ENCODE results near the gene PRUNE2.
A peak's percentile ranks its signal among the peaks of the same experiment; 100 is the strongest.

PRUNE2 gene

GRCh38 chr9:76571743-76572146 lies 334.2 kb downstream of the PRUNE2 start:
- DNase-seq (ENCODE audit: low read depth): no peak

- no peak for DNase-seq (ENCODE audit: low read depth)
These were observed 334.6 kb downstream of the PRUNE2 start for GRCh38 chr9:76571288-76571687.

GRCh38 chr9:76570826-76571225 lies 335.1 kb downstream of the PRUNE2 start:
- no peak for DNase-seq (ENCODE audit: low read depth)

DNA sequence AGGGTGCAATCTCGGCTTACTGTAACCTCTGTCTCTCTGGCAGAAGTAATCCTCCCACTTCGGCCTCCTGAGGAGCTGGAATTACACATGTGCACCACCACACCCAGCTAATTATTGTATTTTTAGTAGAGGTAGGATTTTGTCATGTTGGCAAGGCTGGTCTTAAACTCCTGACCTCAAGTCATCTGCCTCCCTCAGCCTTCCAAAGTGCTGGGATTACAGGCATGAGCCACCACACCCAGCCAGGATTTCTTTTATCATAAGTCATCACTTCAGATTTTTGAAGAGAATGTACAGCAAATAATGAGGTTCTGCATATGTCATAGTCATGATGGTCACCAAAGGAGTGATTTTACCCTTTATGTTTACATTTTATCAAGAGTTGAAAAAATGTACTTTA lies 338.8 kb downstream of the PRUNE2 start:
- no peak for DNase-seq (ENCODE audit: low read depth)

DNA sequence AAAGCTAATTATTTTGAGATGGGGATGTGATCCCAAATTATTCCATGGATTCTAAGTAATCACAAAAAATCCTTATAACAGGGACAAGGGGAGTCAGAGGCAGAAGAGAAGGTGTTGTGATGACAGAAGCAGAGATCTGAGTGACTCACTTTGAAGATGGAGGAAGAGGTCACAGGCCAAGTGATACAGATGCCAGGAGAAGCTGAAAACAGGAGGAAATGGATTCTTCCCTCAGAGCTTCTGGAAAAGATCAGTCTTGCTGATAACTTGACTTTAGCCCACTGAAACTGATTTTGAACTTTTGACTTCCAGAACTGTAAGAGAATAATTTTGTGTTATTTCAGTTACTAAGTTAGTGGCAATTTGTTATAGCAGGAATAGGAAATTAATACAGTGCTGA lies 341.6 kb downstream of the PRUNE2 start:
- no peak for DNase-seq (ENCODE audit: low read depth)

GRCh38 chr9:76562511-76562911 lies 343.4 kb downstream of the PRUNE2 start:
- peak; percentile 66 for DNase-seq (ENCODE audit: low read depth)

- DNase-seq (ENCODE audit: low read depth): no peak
These were observed 344.0 kb downstream of the PRUNE2 start for GRCh38 chr9:76561900-76562299.

Measured in GM04503 (cell line).